DND-41 (cell line): ENCODE measurements around the gene FBXL20.

Source experiments
- CTCF ChIP-seq: IDR thresholded peaks from 2 replicates; pipeline ENCODE4 v1.5.1; 2012; ENCODE audit warnings: borderline replicate concordance, low read length, moderate library complexity, mild to moderate bottlenecking; ENCODE audit not compliant: poor library complexity, severe bottlenecking; ENCODE audit errors: extremely low read depth
- EZH2 ChIP-seq: IDR thresholded peaks from 3 replicates; pipeline ENCODE4 v1.6.1; 2012; ENCODE audit warnings: borderline replicate concordance, low read depth, mild to moderate bottlenecking, moderate library complexity, low read length, inconsistent platforms; ENCODE audit not compliant: severe bottlenecking

DNA sequence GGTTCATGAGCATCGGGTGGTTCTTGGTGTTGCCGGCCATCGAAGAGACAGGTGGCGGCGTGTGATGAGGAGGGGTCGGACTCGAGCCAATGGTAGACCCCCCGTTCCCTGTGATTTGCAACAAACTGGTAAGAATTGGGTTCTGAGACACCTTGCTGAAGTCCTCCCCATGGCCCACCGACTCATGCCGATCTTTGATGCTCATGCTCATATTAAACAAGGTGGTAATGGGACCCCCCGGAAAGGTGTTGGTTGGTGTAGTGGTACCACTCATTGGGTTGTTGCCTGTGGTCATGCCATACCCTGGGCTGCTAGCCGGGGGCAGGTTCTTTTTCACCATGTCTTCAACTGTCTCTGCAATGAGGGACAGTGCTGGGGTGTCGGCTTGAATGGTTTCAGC is 8.9 kb upstream of the FBXL20 start:
- TF ChIP-seq CTCF (no peak), EZH2 (no peak)
